SU-DHL-6 (cell line): ENCODE results near the gene SEC14L1.

ENCODE experiments used
- EZH2phosphoT487 ChIP-seq: fragments of 200-600 bp; sonication (generic), shearing (Covaris generic); conservative IDR thresholded peaks from 2 replicates; pipeline ENCODE4 v1.6.1; 2018; ENCODE audit warnings: mild to moderate bottlenecking, antibody characterized with exemption, low read length, moderate library complexity, mixed read lengths
- TF ChIP-seq, protein P1 (sequence below): fragments of 200-600 bp; sonication (generic); IDR thresholded peaks from one replicate; pipeline ENCODE4 v1.5.1; 2017; ENCODE audit warnings: antibody characterized with exemption, mild to moderate bottlenecking, low read length, moderate library complexity; ENCODE audit not compliant: insufficient read depth, poor library complexity, severe bottlenecking

DNA sequence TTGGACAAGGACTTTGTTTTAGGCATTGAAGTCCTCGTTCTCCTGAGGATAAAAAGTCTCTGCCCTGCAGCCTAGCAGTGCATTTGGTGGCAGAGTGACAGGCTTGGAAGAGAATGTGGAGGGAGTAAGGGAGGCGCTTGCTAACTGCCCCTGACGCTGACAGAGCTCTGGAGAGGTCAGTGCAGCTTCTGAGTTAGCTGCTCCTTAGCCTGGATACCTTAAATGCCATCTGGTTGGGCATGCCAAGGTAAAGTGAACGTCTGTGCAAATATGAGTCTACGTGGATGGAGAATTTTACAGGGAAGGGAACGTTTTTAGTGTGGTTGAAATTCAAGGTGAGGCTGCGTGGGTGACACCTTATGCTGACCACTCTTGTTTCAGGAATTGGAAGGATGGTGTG is 44.4 kb downstream of the SEC14L1 start:
- TF ChIP-seq, protein P1, sequence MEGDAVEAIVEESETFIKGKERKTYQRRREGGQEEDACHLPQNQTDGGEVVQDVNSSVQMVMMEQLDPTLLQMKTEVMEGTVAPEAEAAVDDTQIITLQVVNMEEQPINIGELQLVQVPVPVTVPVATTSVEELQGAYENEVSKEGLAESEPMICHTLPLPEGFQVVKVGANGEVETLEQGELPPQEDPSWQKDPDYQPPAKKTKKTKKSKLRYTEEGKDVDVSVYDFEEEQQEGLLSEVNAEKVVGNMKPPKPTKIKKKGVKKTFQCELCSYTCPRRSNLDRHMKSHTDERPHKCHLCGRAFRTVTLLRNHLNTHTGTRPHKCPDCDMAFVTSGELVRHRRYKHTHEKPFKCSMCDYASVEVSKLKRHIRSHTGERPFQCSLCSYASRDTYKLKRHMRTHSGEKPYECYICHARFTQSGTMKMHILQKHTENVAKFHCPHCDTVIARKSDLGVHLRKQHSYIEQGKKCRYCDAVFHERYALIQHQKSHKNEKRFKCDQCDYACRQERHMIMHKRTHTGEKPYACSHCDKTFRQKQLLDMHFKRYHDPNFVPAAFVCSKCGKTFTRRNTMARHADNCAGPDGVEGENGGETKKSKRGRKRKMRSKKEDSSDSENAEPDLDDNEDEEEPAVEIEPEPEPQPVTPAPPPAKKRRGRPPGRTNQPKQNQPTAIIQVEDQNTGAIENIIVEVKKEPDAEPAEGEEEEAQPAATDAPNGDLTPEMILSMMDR = no peak
- no peak for TF ChIP-seq EZH2phosphoT487
